ENCODE measurements around the gene OCLN.
"Not testable (repeated sequence)": the region's sequence is repeated elsewhere in the genome, so short reads cannot be mapped to it uniquely, and the experiment has no call there.

The OCLN gene

DNA sequence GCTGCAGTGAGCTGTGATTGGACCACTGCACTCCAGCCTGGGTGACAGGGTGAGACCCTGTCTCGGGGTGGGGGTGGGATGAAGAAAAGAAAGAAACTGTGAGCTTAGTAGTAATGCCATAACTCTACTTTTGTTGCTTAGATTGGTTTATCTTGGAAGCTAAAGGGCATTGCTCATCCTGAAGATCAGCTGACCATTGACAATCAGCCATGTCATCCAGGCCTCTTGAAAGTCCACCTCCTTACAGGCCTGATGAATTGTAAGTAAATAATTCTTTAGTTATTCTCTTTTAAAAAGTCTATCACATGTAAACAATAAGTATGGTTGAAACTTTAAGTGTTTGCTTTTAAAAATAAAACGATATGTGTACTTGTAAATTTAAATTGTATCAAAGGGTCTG lies 11.4 kb downstream of the OCLN start:
- Histone ChIP-seq H3K4me3 (ENCODE audit: insufficient read depth, low read depth, low read length) (no peak overlapping the region), H3K9me3 (ENCODE audit: control insufficient read depth, low read length) (no peaks in the 10 kb centered on the region), H3K27ac (ENCODE audit: insufficient read depth, low read depth, low read length, poor library complexity, severe bottlenecking) (no peak overlapping the region), H3K36me3 (ENCODE audit: control insufficient read depth, insufficient read depth, low read length) (peaks cover 4% of the 10 kb centered on the region), H3K27me3 (ENCODE audit: control insufficient read depth, insufficient read depth, low read length, poor library complexity, severe bottlenecking) (no peaks in the 10 kb centered on the region), H3K4me1 (ENCODE audit: control insufficient read depth, insufficient read depth, low read length) (peaks cover 2% of the 10 kb centered on the region)
- 87 to 98% methylated on average over 2 of the region's 2 CpGs for WGBS, 2 experiments

- Histone ChIP-seq H3K27ac (ENCODE audit: insufficient read depth, low read depth, low read length, poor library complexity, severe bottlenecking) (no peak overlapping the region), H3K4me1 (ENCODE audit: control insufficient read depth, insufficient read depth, low read length) (peaks cover 2% of the 10 kb centered on the region), H3K4me3 (ENCODE audit: insufficient read depth, low read depth, low read length) (no peak overlapping the region), H3K27me3 (ENCODE audit: control insufficient read depth, insufficient read depth, low read length, poor library complexity, severe bottlenecking) (no peaks in the 10 kb centered on the region), H3K36me3 (ENCODE audit: control insufficient read depth, insufficient read depth, low read length) (peaks cover 10% of the 10 kb centered on the region), H3K9me3 (ENCODE audit: control insufficient read depth, low read length) (no peaks in the 10 kb centered on the region)
- WGBS, 2 experiments: 88% methylated on average over 1 of the region's 1 CpG; no CpG with 5 or more reads in 1 of the 2 experiments
Observed at GRCh38 chr5:69505306-69505705, 12.7 kb downstream of the OCLN start.

DNA sequence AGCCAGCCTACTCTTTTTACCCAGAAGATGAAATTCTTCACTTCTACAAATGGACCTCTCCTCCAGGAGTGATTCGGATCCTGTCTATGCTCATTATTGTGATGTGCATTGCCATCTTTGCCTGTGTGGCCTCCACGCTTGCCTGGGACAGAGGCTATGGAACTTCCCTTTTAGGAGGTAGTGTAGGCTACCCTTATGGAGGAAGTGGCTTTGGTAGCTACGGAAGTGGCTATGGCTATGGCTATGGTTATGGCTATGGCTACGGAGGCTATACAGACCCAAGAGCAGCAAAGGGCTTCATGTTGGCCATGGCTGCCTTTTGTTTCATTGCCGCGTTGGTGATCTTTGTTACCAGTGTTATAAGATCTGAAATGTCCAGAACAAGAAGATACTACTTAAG lies 16.6 kb downstream of the OCLN start:
- peaks cover 10% of the 10 kb centered on the region for H3K36me3 ChIP-seq (ENCODE audit: control insufficient read depth, insufficient read depth, low read length)
- H3K27ac ChIP-seq (ENCODE audit: insufficient read depth, low read depth, low read length, poor library complexity, severe bottlenecking): no peak overlapping the region
- no peak overlapping the region for H3K4me3 ChIP-seq (ENCODE audit: insufficient read depth, low read depth, low read length)
- no peaks in the 10 kb centered on the region for H3K9me3 ChIP-seq (ENCODE audit: control insufficient read depth, low read length)
- WGBS, 2 experiments: 96 to 99% methylated on average over 6 of the region's 6 CpGs
- H3K27me3 ChIP-seq (ENCODE audit: control insufficient read depth, insufficient read depth, low read length, poor library complexity, severe bottlenecking): no peaks in the 10 kb centered on the region
- H3K4me1 ChIP-seq (ENCODE audit: control insufficient read depth, insufficient read depth, low read length): no peaks in the 10 kb centered on the region

- H3K36me3 ChIP-seq (ENCODE audit: control insufficient read depth, insufficient read depth, low read length): peaks cover 10% of the 10 kb centered on the region
- no peaks in the 10 kb centered on the region for H3K4me1 ChIP-seq (ENCODE audit: control insufficient read depth, insufficient read depth, low read length)
- H3K27me3 ChIP-seq (ENCODE audit: control insufficient read depth, insufficient read depth, low read length, poor library complexity, severe bottlenecking): no peaks in the 10 kb centered on the region
- no peaks in the 10 kb centered on the region for H3K9me3 ChIP-seq (ENCODE audit: control insufficient read depth, low read length)
- no peak overlapping the region for H3K4me3 ChIP-seq (ENCODE audit: insufficient read depth, low read depth, low read length)
- H3K27ac ChIP-seq (ENCODE audit: insufficient read depth, low read depth, low read length, poor library complexity, severe bottlenecking): no peak overlapping the region
- 82 to 89% methylated on average over 1 of the region's 2 CpGs for WGBS, 2 experiments
Observed at GRCh38 chr5:69510694-69511093, 18.1 kb downstream of the OCLN start.

GRCh38 chr5:69512740-69513260 lies 20.2 kb downstream of the OCLN start:
- H3K27me3 ChIP-seq (ENCODE audit: control insufficient read depth, insufficient read depth, low read length, poor library complexity, severe bottlenecking): no peaks in the 10 kb centered on the region
- H3K27ac ChIP-seq (ENCODE audit: insufficient read depth, low read depth, low read length, poor library complexity, severe bottlenecking): no peak overlapping the region
- no peaks in the 10 kb centered on the region for H3K9me3 ChIP-seq (ENCODE audit: control insufficient read depth, low read length)
- H3K4me1 ChIP-seq (ENCODE audit: control insufficient read depth, insufficient read depth, low read length): no peaks in the 10 kb centered on the region
- peaks cover 10% of the 10 kb centered on the region for H3K36me3 ChIP-seq (ENCODE audit: control insufficient read depth, insufficient read depth, low read length)
- WGBS, 2 experiments: 90 to 95% methylated on average over 2 of the region's 2 CpGs
- H3K4me3 ChIP-seq (ENCODE audit: insufficient read depth, low read depth, low read length): no peak overlapping the region

DNA sequence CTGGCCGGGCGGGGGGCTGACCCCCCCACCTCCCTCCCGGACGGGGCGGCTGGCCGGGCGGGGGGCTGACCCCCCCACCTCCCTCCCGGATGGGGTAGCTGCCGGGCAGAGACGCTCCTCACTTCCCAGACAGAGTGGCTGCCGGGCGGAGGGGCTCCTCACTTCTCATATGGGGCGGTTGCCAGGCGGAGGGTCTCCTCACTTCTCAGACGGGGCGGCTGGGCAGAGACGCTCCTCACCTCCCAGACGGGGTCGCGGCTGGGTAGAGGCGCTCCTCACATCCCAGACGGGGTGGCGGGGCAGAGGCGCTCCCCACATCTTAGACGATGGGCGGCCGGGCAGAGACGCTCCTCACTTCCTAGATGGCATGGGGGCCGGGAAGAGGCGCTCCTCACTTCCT lies 23.0 kb downstream of the OCLN start:
- not testable (repeated sequence) for H3K27me3 ChIP-seq (ENCODE audit: control insufficient read depth, insufficient read depth, low read length, poor library complexity, severe bottlenecking); H3K4me1 ChIP-seq (ENCODE audit: control insufficient read depth, insufficient read depth, low read length); H3K4me3 ChIP-seq (ENCODE audit: insufficient read depth, low read depth, low read length); H3K27ac ChIP-seq (ENCODE audit: insufficient read depth, low read depth, low read length, poor library complexity, severe bottlenecking); H3K9me3 ChIP-seq (ENCODE audit: control insufficient read depth, low read length); H3K36me3 ChIP-seq (ENCODE audit: control insufficient read depth, insufficient read depth, low read length)
- 97 to 98% methylated on average over 17 to 23 of the region's 30 CpGs for WGBS, 2 experiments

DNA sequence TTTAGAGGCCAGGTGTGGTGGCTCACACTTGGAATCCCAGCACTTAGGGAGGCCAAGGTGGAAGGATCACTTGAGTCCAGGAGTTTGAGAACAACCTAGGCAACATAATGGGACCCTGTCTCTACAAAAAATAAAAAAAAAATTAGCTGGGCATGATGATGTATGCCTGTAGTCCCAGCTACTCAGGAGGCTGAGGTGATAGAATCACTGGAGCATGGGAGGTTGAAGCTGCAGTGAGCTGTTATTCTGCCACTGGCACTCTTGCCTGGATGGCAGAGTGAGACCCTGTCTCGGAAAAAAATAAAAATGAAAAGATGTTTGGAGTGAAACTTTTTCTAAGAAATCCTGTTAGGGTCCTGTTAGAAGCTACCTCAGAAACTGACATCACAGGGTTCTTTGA lies 24.2 kb downstream of the OCLN start:
- Histone ChIP-seq H3K36me3 (ENCODE audit: control insufficient read depth, insufficient read depth, low read length) (no peaks in the 10 kb centered on the region), H3K9me3 (ENCODE audit: control insufficient read depth, low read length) (no peaks in the 10 kb centered on the region), H3K4me3 (ENCODE audit: insufficient read depth, low read depth, low read length) (no peak overlapping the region), H3K27me3 (ENCODE audit: control insufficient read depth, insufficient read depth, low read length, poor library complexity, severe bottlenecking) (no peaks in the 10 kb centered on the region), H3K4me1 (ENCODE audit: control insufficient read depth, insufficient read depth, low read length) (no peaks in the 10 kb centered on the region), H3K27ac (ENCODE audit: insufficient read depth, low read depth, low read length, poor library complexity, severe bottlenecking) (no peak overlapping the region)
- 91 to 94% methylated on average over 1 of the region's 1 CpG for WGBS, 2 experiments

GRCh38 chr5:69517763-69518212 lies 25.2 kb downstream of the OCLN start:
- peak overlapping the region; percentile 36 for H3K27ac ChIP-seq (ENCODE audit: insufficient read depth, low read depth, low read length, poor library complexity, severe bottlenecking)
- no peaks in the 10 kb centered on the region for H3K9me3 ChIP-seq (ENCODE audit: control insufficient read depth, low read length)
- H3K4me3 ChIP-seq (ENCODE audit: insufficient read depth, low read depth, low read length): no peak overlapping the region
- no peaks in the 10 kb centered on the region for H3K4me1 ChIP-seq (ENCODE audit: control insufficient read depth, insufficient read depth, low read length)
- H3K36me3 ChIP-seq (ENCODE audit: control insufficient read depth, insufficient read depth, low read length): no peaks in the 10 kb centered on the region
- H3K27me3 ChIP-seq (ENCODE audit: control insufficient read depth, insufficient read depth, low read length, poor library complexity, severe bottlenecking): no peaks in the 10 kb centered on the region
- WGBS, 2 experiments: 88 to 92% methylated on average over 4 of the region's 4 CpGs

DNA sequence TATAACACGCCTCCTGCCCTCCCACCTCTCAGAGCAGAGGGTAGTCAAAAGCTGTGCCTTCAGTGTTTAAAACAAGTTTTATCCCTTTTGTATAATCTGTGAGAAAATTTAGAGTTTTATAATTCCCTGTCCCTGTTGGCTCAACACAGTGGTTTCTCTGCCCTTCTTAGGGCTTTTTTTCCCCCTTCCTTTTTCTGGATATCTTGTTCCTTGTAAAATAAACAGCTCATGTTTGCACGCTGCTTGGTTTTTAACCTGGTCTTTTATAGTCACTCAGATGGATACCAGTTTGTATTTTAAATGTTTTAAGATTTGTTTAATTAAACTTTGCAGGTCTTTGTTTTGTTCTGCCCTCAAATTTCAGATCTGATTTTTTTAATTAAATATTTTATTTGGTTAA lies 26.7 kb downstream of the OCLN start:
- H3K27me3 ChIP-seq (ENCODE audit: control insufficient read depth, insufficient read depth, low read length, poor library complexity, severe bottlenecking): no peaks in the 10 kb centered on the region
- H3K4me3 ChIP-seq (ENCODE audit: insufficient read depth, low read depth, low read length): no peak overlapping the region
- H3K36me3 ChIP-seq (ENCODE audit: control insufficient read depth, insufficient read depth, low read length): no peaks in the 10 kb centered on the region
- no peaks in the 10 kb centered on the region for H3K9me3 ChIP-seq (ENCODE audit: control insufficient read depth, low read length)
- no peak overlapping the region for H3K27ac ChIP-seq (ENCODE audit: insufficient read depth, low read depth, low read length, poor library complexity, severe bottlenecking)
- 83 to 100% methylated on average over 1 to 2 of the region's 2 CpGs for WGBS, 2 experiments
- no peaks in the 10 kb centered on the region for H3K4me1 ChIP-seq (ENCODE audit: control insufficient read depth, insufficient read depth, low read length)

GRCh38 chr5:69522035-69522434 lies 29.4 kb downstream of the OCLN start:
- Histone ChIP-seq H3K4me1 (ENCODE audit: control insufficient read depth, insufficient read depth, low read length) (no peaks in the 10 kb centered on the region), H3K27me3 (ENCODE audit: control insufficient read depth, insufficient read depth, low read length, poor library complexity, severe bottlenecking) (no peaks in the 10 kb centered on the region), H3K27ac (ENCODE audit: insufficient read depth, low read depth, low read length, poor library complexity, severe bottlenecking) (no peak overlapping the region), H3K4me3 (ENCODE audit: insufficient read depth, low read depth, low read length) (no peak overlapping the region), H3K9me3 (ENCODE audit: control insufficient read depth, low read length) (no peaks in the 10 kb centered on the region), H3K36me3 (ENCODE audit: control insufficient read depth, insufficient read depth, low read length) (no peaks in the 10 kb centered on the region)
- 81 to 88% methylated on average over 2 to 3 of the region's 3 CpGs for WGBS, 2 experiments

- H3K4me3 ChIP-seq (ENCODE audit: insufficient read depth, low read depth, low read length): no peak overlapping the region
- no peaks in the 10 kb centered on the region for H3K27me3 ChIP-seq (ENCODE audit: control insufficient read depth, insufficient read depth, low read length, poor library complexity, severe bottlenecking)
- no peaks in the 10 kb centered on the region for H3K9me3 ChIP-seq (ENCODE audit: control insufficient read depth, low read length)
- H3K4me1 ChIP-seq (ENCODE audit: control insufficient read depth, insufficient read depth, low read length): peaks cover 2% of the 10 kb centered on the region
- no peaks in the 10 kb centered on the region for H3K36me3 ChIP-seq (ENCODE audit: control insufficient read depth, insufficient read depth, low read length)
- 86 to 100% methylated on average over 1 to 2 of the region's 2 CpGs for WGBS, 2 experiments
- H3K27ac ChIP-seq (ENCODE audit: insufficient read depth, low read depth, low read length, poor library complexity, severe bottlenecking): no peak overlapping the region
Observed at GRCh38 chr5:69525490-69525889, 32.9 kb downstream of the OCLN start.

All from ectodermal cell (in vitro differentiated cells).